Body of pancreas (tissue), 4 donors: ENCODE results near the gene MMP13.

Source experiments
- POLR2A ChIP-seq, 3 donors: fragments of 450-650 bp; IDR thresholded peaks; one replicate each; pipeline ENCODE4 v1.6.1; 2016; ENCODE audit warnings: antibody characterized with exemption in 3 of 3, mild to moderate bottlenecking in 2 of 3
- TF ChIP-seq, protein P1 (sequence below), 7 experiments: fragments of 450-650 bp in 4 of 7; fragments of 200-600 bp in 3 of 7; sonication (generic) in 3 of 7; IDR thresholded peaks; one replicate each; pipeline ENCODE4 v1.5.1; 2016 to 2019; ENCODE audit warnings: antibody characterized with exemption in 7 of 7

DNA sequence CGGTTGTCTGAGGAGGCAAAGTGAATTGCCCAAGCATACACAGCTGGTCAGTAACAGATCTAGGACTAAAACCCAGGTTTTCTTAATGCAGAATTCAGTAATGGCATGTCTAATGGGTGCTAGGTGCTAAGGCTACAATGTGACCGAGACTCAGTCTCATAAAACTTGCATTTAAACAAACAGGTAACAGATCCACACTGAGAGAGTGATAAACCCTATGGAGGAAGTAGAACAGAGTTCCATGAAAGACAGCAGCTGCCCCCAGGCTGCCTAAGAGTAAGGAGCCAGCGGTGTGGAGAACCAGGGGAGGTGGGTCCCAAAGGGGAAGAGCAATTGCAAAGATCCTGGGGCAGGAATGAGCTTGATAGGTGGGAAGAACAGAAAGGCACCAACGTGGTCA lies 27.3 kb downstream of the MMP13 start:
- TF ChIP-seq, protein P1, sequence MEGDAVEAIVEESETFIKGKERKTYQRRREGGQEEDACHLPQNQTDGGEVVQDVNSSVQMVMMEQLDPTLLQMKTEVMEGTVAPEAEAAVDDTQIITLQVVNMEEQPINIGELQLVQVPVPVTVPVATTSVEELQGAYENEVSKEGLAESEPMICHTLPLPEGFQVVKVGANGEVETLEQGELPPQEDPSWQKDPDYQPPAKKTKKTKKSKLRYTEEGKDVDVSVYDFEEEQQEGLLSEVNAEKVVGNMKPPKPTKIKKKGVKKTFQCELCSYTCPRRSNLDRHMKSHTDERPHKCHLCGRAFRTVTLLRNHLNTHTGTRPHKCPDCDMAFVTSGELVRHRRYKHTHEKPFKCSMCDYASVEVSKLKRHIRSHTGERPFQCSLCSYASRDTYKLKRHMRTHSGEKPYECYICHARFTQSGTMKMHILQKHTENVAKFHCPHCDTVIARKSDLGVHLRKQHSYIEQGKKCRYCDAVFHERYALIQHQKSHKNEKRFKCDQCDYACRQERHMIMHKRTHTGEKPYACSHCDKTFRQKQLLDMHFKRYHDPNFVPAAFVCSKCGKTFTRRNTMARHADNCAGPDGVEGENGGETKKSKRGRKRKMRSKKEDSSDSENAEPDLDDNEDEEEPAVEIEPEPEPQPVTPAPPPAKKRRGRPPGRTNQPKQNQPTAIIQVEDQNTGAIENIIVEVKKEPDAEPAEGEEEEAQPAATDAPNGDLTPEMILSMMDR (IDR thresholded peaks at IDR 0.05) = no peak
- no peak for TF ChIP-seq POLR2A (IDR thresholded peaks at IDR 0.05)
